Loucy (cell line): ENCODE measurements around the gene SPSB3.

Experiments
- H2AFZ ChIP-seq: fragments of 200-600 bp; sonication (generic); 2 replicates; pipeline ENCODE4 v1.6.0; 2016; ENCODE audit warnings: antibody characterized with exemption, mild to moderate bottlenecking, low read length, moderate library complexity
- H3F3A ChIP-seq: fragments of 200-600 bp; 2 replicates; pipeline ENCODE4 v1.6.0; 2016; ENCODE audit warnings: antibody characterized with exemption, low read depth, mild to moderate bottlenecking
- H3K27me3 ChIP-seq: fragments of 200-600 bp; sonication (generic); 2 replicates; pipeline ENCODE4 v1.6.1; 2014; ENCODE audit warnings: low read length, mild to moderate bottlenecking; ENCODE audit not compliant: insufficient read depth, poor library complexity, severe bottlenecking
- H3K36me3 ChIP-seq: fragments of 200-600 bp; sonication (generic); 2 replicates; pipeline ENCODE4 v1.6.1; 2016; ENCODE audit warnings: low read length; ENCODE audit not compliant: insufficient read depth
- H3K4me1 ChIP-seq: fragments of 200-600 bp; sonication (generic); 2 replicates; pipeline ENCODE4 v1.5.1; 2014; ENCODE audit warnings: low read length, mild to moderate bottlenecking; ENCODE audit not compliant: insufficient read depth, poor library complexity, severe bottlenecking
- H3K4me2 ChIP-seq: fragments of 200-600 bp; sonication (generic); 2 replicates; pipeline ENCODE4 v1.6.0; 2014; ENCODE audit warnings: antibody characterized with exemption, low read length, low read depth, mild to moderate bottlenecking; ENCODE audit not compliant: poor library complexity, severe bottlenecking
- H3K4me3 ChIP-seq: fragments of 200-600 bp; sonication (generic); 2 replicates; pipeline ENCODE4 v1.5.1; 2014; ENCODE audit warnings: low read length, mild to moderate bottlenecking, mixed read lengths; ENCODE audit not compliant: poor library complexity, severe bottlenecking
- H3K79me2 ChIP-seq: fragments of 200-600 bp; sonication (generic); 2 replicates; pipeline ENCODE4 v1.6.1; 2014; ENCODE audit warnings: low read length; ENCODE audit not compliant: insufficient read depth
- H3K9ac ChIP-seq: fragments of 200-600 bp; sonication (generic); 2 replicates; pipeline ENCODE4 v1.6.0; 2014; ENCODE audit warnings: mild to moderate bottlenecking, low read depth, low read length, moderate library complexity; ENCODE audit not compliant: poor library complexity, severe bottlenecking
- H3K9me2 ChIP-seq: fragments of 200-600 bp; sonication (generic); replicated peaks from 2 replicates; pipeline ENCODE4 v1.6.1; 2016; ENCODE audit warnings: low read depth, low read length, mixed read lengths
- H3K9me3 ChIP-seq: fragments of 200-600 bp; sonication (generic); 2 replicates; pipeline ENCODE4 v1.6.1; 2014; ENCODE audit warnings: mild to moderate bottlenecking, antibody characterized with exemption, low read length, low read depth; ENCODE audit not compliant: insufficient read depth
- H4K20me1 ChIP-seq: fragments of 200-600 bp; sonication (generic); 2 replicates; pipeline ENCODE4 v1.6.0; 2014; ENCODE audit warnings: antibody characterized with exemption, low read length, mild to moderate bottlenecking; ENCODE audit not compliant: insufficient read depth, poor library complexity, severe bottlenecking
- CTCF ChIP-seq: fragments of 200-600 bp; sonication (generic); conservative IDR thresholded peaks from 2 replicates; pipeline ENCODE4 v1.5.1; 2014; ENCODE audit warnings: mild to moderate bottlenecking, antibody characterized with exemption, low read length
- EZH2phosphoT487 ChIP-seq: fragments of 200-600 bp; IDR thresholded peaks from 2 replicates; pipeline ENCODE4 v1.6.1; 2018; ENCODE audit warnings: antibody characterized with exemption, mild to moderate bottlenecking, moderate library complexity, borderline replicate concordance

The SPSB3 gene

GRCh38 chr16:1765826-1766225, 16.5 kb downstream of the SPSB3 start:
- Histone ChIP-seq H3K36me3 (no peaks in the 10 kb centered on the region), H4K20me1 (no peaks in the 10 kb centered on the region)
- TF ChIP-seq CTCF (no peak), EZH2phosphoT487 (no peak)

GRCh38 chr16:1764971-1765370, 17.4 kb downstream of the SPSB3 start:
- Histone ChIP-seq H3K27me3 (no peaks in the 10 kb centered on the region), H3K4me2 (no peak overlapping the region), H3K79me2 (no peaks in the 10 kb centered on the region), H3K4me1 (no peaks in the 10 kb centered on the region), H3K9ac (no peak overlapping the region), H4K20me1 (no peaks in the 10 kb centered on the region), H3K9me3 (no peaks in the 10 kb centered on the region), H3K36me3 (no peaks in the 10 kb centered on the region), H3K9me2 (no peaks in the 10 kb centered on the region), H3K4me3 (no peak overlapping the region), H2AFZ (no peak overlapping the region), H3F3A (no peaks in the 10 kb centered on the region)
- TF ChIP-seq EZH2phosphoT487, result no peak
- TF ChIP-seq CTCF, result no peak

More at GRCh38 chr16:1765826-1766225, 16.5 kb downstream of the SPSB3 start:
- H3F3A ChIP-seq, result no peaks in the 10 kb centered on the region
- H2AFZ ChIP-seq, result no peak overlapping the region
- no peaks in the 10 kb centered on the region for H3K27me3 ChIP-seq
- no peak overlapping the region for H3K9ac ChIP-seq
- no peaks in the 10 kb centered on the region for H3K9me2 ChIP-seq
- no peak overlapping the region for H3K4me2 ChIP-seq
- no peaks in the 10 kb centered on the region for H3K4me1 ChIP-seq
- no peaks in the 10 kb centered on the region for H3K9me3 ChIP-seq
- no peaks in the 10 kb centered on the region; the same call in 1 of the 2 replicates for H3K79me2 ChIP-seq
- H3K4me3 ChIP-seq, result no peak overlapping the region

- H3K9ac ChIP-seq, result no peak overlapping the region
- no peak overlapping the region for H3K4me2 ChIP-seq
- no peak overlapping the region for H2AFZ ChIP-seq
- no peaks in the 10 kb centered on the region for H4K20me1 ChIP-seq
- H3K9me3 ChIP-seq, result no peaks in the 10 kb centered on the region
- H3K9me2 ChIP-seq, result no peaks in the 10 kb centered on the region
- H3K79me2 ChIP-seq, result no peaks in the 10 kb centered on the region
- no peak overlapping the region for H3K4me3 ChIP-seq
- H3K4me1 ChIP-seq, result no peaks in the 10 kb centered on the region
- TF ChIP-seq EZH2phosphoT487, result no peak
- TF ChIP-seq CTCF, result no peak
- no peaks in the 10 kb centered on the region for H3K27me3 ChIP-seq
- H3K36me3 ChIP-seq, result no peaks in the 10 kb centered on the region
- no peaks in the 10 kb centered on the region for H3F3A ChIP-seq
Observed at GRCh38 chr16:1763521-1764511, 18.6 kb downstream of the SPSB3 start.
